Epithelial cell of esophagus (primary cell): Measurements from ENCODE around the gene ARHGAP40.

ENCODE experiments used
- DNase-seq: peaks from one replicate; pipeline ENCODE4 v3.0.0; 2010; ENCODE audit warnings: low read depth
- H3K4me3 ChIP-seq: 2 replicates; pipeline ENCODE4 v1.5.1; 2011; ENCODE audit warnings: mild to moderate bottlenecking, low read length, control low read depth
- TF ChIP-seq, protein P1 (sequence below): IDR thresholded peaks from 2 replicates; pipeline ENCODE4 v1.5.1; 2011; ENCODE audit warnings: low read depth, mild to moderate bottlenecking, low read length, control low read depth, inconsistent platforms; ENCODE audit not compliant: insufficient read depth; ENCODE audit errors: missing control alignments

Gene ARHGAP40

GRCh38 chr20:38650010-38650409 lies 48.4 kb downstream of the ARHGAP40 start:
- no peak overlapping the region for H3K4me3 ChIP-seq
- no peak for DNase-seq
- TF ChIP-seq, protein P1, sequence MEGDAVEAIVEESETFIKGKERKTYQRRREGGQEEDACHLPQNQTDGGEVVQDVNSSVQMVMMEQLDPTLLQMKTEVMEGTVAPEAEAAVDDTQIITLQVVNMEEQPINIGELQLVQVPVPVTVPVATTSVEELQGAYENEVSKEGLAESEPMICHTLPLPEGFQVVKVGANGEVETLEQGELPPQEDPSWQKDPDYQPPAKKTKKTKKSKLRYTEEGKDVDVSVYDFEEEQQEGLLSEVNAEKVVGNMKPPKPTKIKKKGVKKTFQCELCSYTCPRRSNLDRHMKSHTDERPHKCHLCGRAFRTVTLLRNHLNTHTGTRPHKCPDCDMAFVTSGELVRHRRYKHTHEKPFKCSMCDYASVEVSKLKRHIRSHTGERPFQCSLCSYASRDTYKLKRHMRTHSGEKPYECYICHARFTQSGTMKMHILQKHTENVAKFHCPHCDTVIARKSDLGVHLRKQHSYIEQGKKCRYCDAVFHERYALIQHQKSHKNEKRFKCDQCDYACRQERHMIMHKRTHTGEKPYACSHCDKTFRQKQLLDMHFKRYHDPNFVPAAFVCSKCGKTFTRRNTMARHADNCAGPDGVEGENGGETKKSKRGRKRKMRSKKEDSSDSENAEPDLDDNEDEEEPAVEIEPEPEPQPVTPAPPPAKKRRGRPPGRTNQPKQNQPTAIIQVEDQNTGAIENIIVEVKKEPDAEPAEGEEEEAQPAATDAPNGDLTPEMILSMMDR, result no peak

GRCh38 chr20:38651154-38651553 lies 49.5 kb downstream of the ARHGAP40 start:
- TF ChIP-seq, protein P1, result no peak
- DNase-seq, result peak; percentile 42
- H3K4me3 ChIP-seq, result no peak overlapping the region

DNA sequence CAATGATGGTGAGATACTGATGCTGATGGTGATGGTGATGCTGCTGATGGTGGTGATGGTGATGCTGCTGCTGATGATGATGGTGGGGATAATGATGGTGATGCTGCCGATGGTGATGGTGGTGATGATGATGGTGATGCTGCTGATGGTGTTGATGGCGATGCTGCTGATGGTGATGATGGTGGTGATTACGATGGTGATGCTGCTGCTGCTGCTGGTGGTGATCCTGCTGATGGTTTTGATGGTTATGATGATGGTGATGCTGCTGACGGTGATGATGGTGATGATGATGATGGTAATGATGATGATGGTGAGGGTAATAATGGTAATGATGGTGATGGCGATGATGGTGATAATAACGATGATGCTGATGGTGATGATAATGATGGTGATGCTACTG lies 50.0 kb downstream of the ARHGAP40 start:
- TF ChIP-seq, protein P1, result no peak
- H3K4me3 ChIP-seq, result no peak overlapping the region
- no peak for DNase-seq

- H3K4me3 ChIP-seq, result no peak overlapping the region
- no peak for DNase-seq
- TF ChIP-seq, protein P1, result no peak
Observed at GRCh38 chr20:38652995-38653394, 51.4 kb downstream of the ARHGAP40 start.

DNA sequence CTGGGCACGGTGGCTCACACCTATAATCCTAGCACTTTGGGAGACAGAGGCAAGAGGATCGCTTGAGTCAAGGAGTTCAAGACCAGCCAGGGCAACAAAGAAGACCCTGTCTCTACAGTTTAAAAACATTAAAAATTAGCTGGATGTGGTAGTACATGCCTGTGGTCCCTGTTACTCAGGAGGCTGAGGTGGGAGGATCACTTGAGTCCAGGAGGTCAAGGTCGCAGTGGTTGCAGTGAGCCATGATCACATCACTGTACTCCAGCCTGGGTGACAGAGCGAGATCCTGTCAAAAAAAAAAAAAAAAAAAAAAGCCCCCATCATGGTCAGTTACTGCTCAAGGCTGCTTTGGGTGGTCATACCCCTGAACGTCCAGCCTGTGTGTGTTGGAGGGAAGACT lies 55.8 kb downstream of the ARHGAP40 start:
- TF ChIP-seq, protein P1, result no peak
- no peak overlapping the region for H3K4me3 ChIP-seq
- DNase-seq, result no peak

- no peak overlapping the region for H3K4me3 ChIP-seq
- TF ChIP-seq, protein P1, result peak; percentile 78
- DNase-seq, result peak; percentile 59
Observed at GRCh38 chr20:38658879-38659596, 57.4 kb downstream of the ARHGAP40 start.

- H3K4me3 ChIP-seq, result no peak overlapping the region
- no peak for DNase-seq
- TF ChIP-seq, protein P1, result no peak
Observed at GRCh38 chr20:38659597-38659880, 57.9 kb downstream of the ARHGAP40 start.
